ENCODE data around the gene SNUPN. TPM values are rescaled to one million over a fixed set of nuclear protein-coding genes. Genes with fewer than 3 reads are reported as not detected.
"Not testable (repeated sequence)": the region's sequence is repeated elsewhere in the genome, so short reads cannot be mapped to it uniquely, and the experiment has no call there.

Gene SNUPN
- total RNA-seq, 4 donors from 2014 or later, result 2.0 to 35.8 (median 29.1) TPM

GRCh38 chr15:75583701-75584100, 41.8 kb downstream of the SNUPN start:
- Histone ChIP-seq H3K27me3 (no peaks in the 10 kb centered on the region), H3K4me1 (no peaks in the 10 kb centered on the region), H3K27ac (peak overlapping the region in 1 of 2 donors; percentile 22), H3K4me3 (no peak overlapping the region), H3K9me3 (no peaks in the 10 kb centered on the region), H3K36me3 (no peaks in the 10 kb centered on the region)
- intact Hi-C loops (cut with DNase I; ENCODE audit: low total_unique reads), result no loop called here
- peak in 1 of 2 donors; percentile 41 for DNase-seq
- TF ChIP-seq, protein P1, sequence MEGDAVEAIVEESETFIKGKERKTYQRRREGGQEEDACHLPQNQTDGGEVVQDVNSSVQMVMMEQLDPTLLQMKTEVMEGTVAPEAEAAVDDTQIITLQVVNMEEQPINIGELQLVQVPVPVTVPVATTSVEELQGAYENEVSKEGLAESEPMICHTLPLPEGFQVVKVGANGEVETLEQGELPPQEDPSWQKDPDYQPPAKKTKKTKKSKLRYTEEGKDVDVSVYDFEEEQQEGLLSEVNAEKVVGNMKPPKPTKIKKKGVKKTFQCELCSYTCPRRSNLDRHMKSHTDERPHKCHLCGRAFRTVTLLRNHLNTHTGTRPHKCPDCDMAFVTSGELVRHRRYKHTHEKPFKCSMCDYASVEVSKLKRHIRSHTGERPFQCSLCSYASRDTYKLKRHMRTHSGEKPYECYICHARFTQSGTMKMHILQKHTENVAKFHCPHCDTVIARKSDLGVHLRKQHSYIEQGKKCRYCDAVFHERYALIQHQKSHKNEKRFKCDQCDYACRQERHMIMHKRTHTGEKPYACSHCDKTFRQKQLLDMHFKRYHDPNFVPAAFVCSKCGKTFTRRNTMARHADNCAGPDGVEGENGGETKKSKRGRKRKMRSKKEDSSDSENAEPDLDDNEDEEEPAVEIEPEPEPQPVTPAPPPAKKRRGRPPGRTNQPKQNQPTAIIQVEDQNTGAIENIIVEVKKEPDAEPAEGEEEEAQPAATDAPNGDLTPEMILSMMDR (IDR thresholded peaks at IDR 0.05), result no peak
- no peak for TF ChIP-seq POLR2A (IDR thresholded peaks at IDR 0.05)

- H3K36me3 ChIP-seq; H3K4me3 ChIP-seq; intact Hi-C loops (cut with DNase I; ENCODE audit: low total_unique reads); DNase-seq; H3K9me3 ChIP-seq; H3K4me1 ChIP-seq; H3K27me3 ChIP-seq: not testable (repeated sequence)
- peak overlapping the region in 1 of 2 donors; percentile 22 for H3K27ac ChIP-seq
Observed at GRCh38 chr15:75582943-75583342, 42.6 kb downstream of the SNUPN start.

- intact Hi-C loops (cut with DNase I; ENCODE audit: low total_unique reads), result no loop called here
- peak within 1 kb of the TSS; percentile 60 to 82 for H3K4me3 ChIP-seq
- peaks cover 0 to 5% of the 10 kb centered on the region in 2 donors for H3K4me1 ChIP-seq
- TF ChIP-seq POLR2A (IDR thresholded peaks at IDR 0.05), result peak; percentile 44 to 55
- TF ChIP-seq, protein P1 (IDR thresholded peaks at IDR 0.05), result peak; percentile 8 to 74 (median 47)
- H3K27me3 ChIP-seq, result no peaks in the 10 kb centered on the region
- peak; percentile 79 to 84 for DNase-seq
- no peaks in the 10 kb centered on the region for H3K36me3 ChIP-seq
- no peaks in the 10 kb centered on the region for H3K9me3 ChIP-seq
- H3K27ac ChIP-seq, result peak within 1 kb of the TSS; percentile 81 to 88
Observed at GRCh38 chr15:75578948-75579920, 46.3 kb downstream of the SNUPN start, which contains the start of gene PTPN9. Gene PTPN9 (minus strand): TSS chr15:75579315. CDS start chr15:75578776, 539 bp downstream.

- intact Hi-C loops (cut with DNase I; ENCODE audit: low total_unique reads), result no loop called here
- Histone ChIP-seq H3K9me3 (no peaks in the 10 kb centered on the region), H3K36me3 (no peaks in the 10 kb centered on the region), H3K27me3 (no peaks in the 10 kb centered on the region), H3K27ac (peak overlapping the region; percentile 81 to 88), H3K4me1 (peaks cover 0 to 5% of the 10 kb centered on the region in 2 donors), H3K4me3 (peak overlapping the region; percentile 60 to 82)
- DNase-seq, result no peak
- TF ChIP-seq, protein P1 (IDR thresholded peaks at IDR 0.05), result no peak
- TF ChIP-seq POLR2A (IDR thresholded peaks at IDR 0.05), result no peak
Observed at GRCh38 chr15:75578173-75578947, 47.2 kb downstream of the SNUPN start.

DNA sequence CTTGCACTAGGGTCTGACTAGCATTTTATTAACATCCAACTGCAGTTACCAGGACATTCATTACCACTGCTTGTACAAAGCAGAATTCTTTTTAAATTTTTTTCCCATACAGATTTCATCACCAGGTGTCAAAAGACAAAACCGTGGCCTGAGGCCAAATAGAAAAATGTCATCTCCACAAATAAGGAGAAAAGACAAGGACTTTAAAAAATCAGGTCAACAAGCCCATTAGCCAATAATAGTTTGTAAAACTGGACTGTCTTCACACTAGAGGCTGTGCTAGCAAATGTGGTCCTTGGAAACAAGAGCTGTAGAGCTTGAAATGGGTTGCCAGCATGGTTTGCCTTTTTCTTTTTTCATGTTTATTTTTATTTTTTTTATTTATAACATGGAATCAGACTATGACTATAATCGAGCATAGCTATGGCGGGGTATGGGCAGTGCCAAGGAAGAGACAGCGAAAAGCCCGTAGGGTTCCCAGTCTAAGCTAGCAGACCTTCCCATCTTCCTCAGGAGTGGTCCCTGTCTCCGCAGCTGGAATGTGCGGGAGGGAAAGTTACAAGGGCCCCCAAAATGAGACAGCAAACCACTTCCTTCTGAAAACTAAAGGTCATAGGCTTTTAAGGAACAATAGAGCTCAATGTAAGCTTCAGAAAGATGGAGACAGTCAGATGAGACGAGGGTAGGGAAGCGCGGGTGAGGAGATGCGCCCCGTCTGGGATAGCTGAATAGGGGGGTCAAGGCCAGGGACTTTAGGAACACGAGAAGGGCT, 47.9 kb downstream of the SNUPN start:
- TF ChIP-seq, protein P1 (IDR thresholded peaks at IDR 0.05), result no peak
- no peak for TF ChIP-seq POLR2A (IDR thresholded peaks at IDR 0.05)
- peaks cover 0 to 5% of the 10 kb centered on the region in 2 donors for H3K4me1 ChIP-seq
- DNase-seq, result no peak
- peak overlapping the region; percentile 81 to 88 for H3K27ac ChIP-seq
- H3K9me3 ChIP-seq, result no peaks in the 10 kb centered on the region
- H3K4me3 ChIP-seq, result peak overlapping the region; percentile 60 to 82
- no peaks in the 10 kb centered on the region for H3K36me3 ChIP-seq
- intact Hi-C loops (cut with DNase I; ENCODE audit: low total_unique reads), result no loop called here
- H3K27me3 ChIP-seq, result no peaks in the 10 kb centered on the region

Data from uterus (tissue), 4 donors.